ENCODE measurements around the gene ACRV1.
"Not testable (repeated sequence)": the region's sequence is repeated elsewhere in the genome, so short reads cannot be mapped to it uniquely, and the experiment has no call there.

Gene ACRV1

GRCh38 chr11:125680747-125681146 is at the start of gene ACRV1:
ACRV1 (minus strand) TSS chr11:125680847; CDS start chr11:125680780, 67 bp downstream.
- ATAC-seq, result no peak
- Mint-ChIP-seq H3K27me3 (no peaks in the 10 kb centered on the region), H3K27ac (no peak within 1 kb of the TSS), H3K9me3 (no peaks in the 10 kb centered on the region), H3K36me3 (peaks cover 5% of the 10 kb centered on the region), H3K4me3 (no peak within 1 kb of the TSS), H3K4me1 (no peaks in the 10 kb centered on the region)

- H3K27ac Mint-ChIP-seq, result no peak overlapping the region
- H3K4me1 Mint-ChIP-seq, result no peaks in the 10 kb centered on the region
- no peaks in the 10 kb centered on the region for H3K9me3 Mint-ChIP-seq
- no peak for ATAC-seq
- no peak overlapping the region for H3K4me3 Mint-ChIP-seq
- H3K27me3 Mint-ChIP-seq, result peaks cover 12% of the 10 kb centered on the region
- no peaks in the 10 kb centered on the region for H3K36me3 Mint-ChIP-seq
Observed at GRCh38 chr11:125728969-125729368, 48.3 kb upstream of the ACRV1 start.

GRCh38 chr11:125724125-125724524 is 43.5 kb upstream of the ACRV1 start:
- Mint-ChIP-seq H3K4me3 (no peak overlapping the region), H3K36me3 (no peaks in the 10 kb centered on the region), H3K4me1 (no peaks in the 10 kb centered on the region), H3K27me3 (peaks cover 26% of the 10 kb centered on the region), H3K9me3 (peaks cover 3% of the 10 kb centered on the region), H3K27ac (no peak overlapping the region)
- peak; percentile 44 for ATAC-seq

- Mint-ChIP-seq H3K9me3 (peaks cover 3% of the 10 kb centered on the region), H3K4me3 (no peak overlapping the region), H3K4me1 (no peaks in the 10 kb centered on the region), H3K36me3 (no peaks in the 10 kb centered on the region), H3K27ac (no peak overlapping the region), H3K27me3 (peaks cover 23% of the 10 kb centered on the region)
- ATAC-seq, result no peak
Observed at GRCh38 chr11:125720781-125721180, 40.1 kb upstream of the ACRV1 start.

- not testable (repeated sequence) for H3K9me3 Mint-ChIP-seq, H3K36me3 Mint-ChIP-seq, H3K27me3 Mint-ChIP-seq, H3K4me3 Mint-ChIP-seq, H3K27ac Mint-ChIP-seq, ATAC-seq, H3K4me1 Mint-ChIP-seq
Observed at GRCh38 chr11:125704686-125705085, 24.0 kb upstream of the ACRV1 start.

- H3K27me3 Mint-ChIP-seq, result peaks cover 21% of the 10 kb centered on the region
- H3K4me3 Mint-ChIP-seq, result no peak overlapping the region
- no peak overlapping the region for H3K27ac Mint-ChIP-seq
- no peaks in the 10 kb centered on the region for H3K4me1 Mint-ChIP-seq
- ATAC-seq, result peak; percentile 47
- no peaks in the 10 kb centered on the region for H3K36me3 Mint-ChIP-seq
- H3K9me3 Mint-ChIP-seq, result no peaks in the 10 kb centered on the region
Observed at GRCh38 chr11:125701858-125702621, 21.4 kb upstream of the ACRV1 start.

GRCh38 chr11:125701018-125701610 is 20.5 kb upstream of the ACRV1 start:
- Mint-ChIP-seq H3K27ac (no peak overlapping the region), H3K36me3 (no peaks in the 10 kb centered on the region), H3K27me3 (peaks cover 21% of the 10 kb centered on the region), H3K9me3 (no peaks in the 10 kb centered on the region), H3K4me1 (no peaks in the 10 kb centered on the region), H3K4me3 (no peak overlapping the region)
- no peak for ATAC-seq

GRCh38 chr11:125694951-125695350 is 14.3 kb upstream of the ACRV1 start:
- Mint-ChIP-seq H3K27me3 (peaks cover 15% of the 10 kb centered on the region), H3K4me3 (no peak overlapping the region), H3K36me3 (no peaks in the 10 kb centered on the region), H3K9me3 (no peaks in the 10 kb centered on the region), H3K27ac (no peak overlapping the region), H3K4me1 (no peaks in the 10 kb centered on the region)
- no peak for ATAC-seq

- ATAC-seq, result no peak
- Mint-ChIP-seq H3K4me3 (no peak overlapping the region), H3K36me3 (no peaks in the 10 kb centered on the region), H3K27me3 (no peaks in the 10 kb centered on the region), H3K4me1 (no peaks in the 10 kb centered on the region), H3K9me3 (no peaks in the 10 kb centered on the region), H3K27ac (no peak overlapping the region)
Observed at GRCh38 chr11:125692887-125693286, 12.2 kb upstream of the ACRV1 start.

GRCh38 chr11:125690006-125690405 is 9.4 kb upstream of the ACRV1 start:
- Mint-ChIP-seq H3K4me1 (no peaks in the 10 kb centered on the region), H3K4me3 (no peak overlapping the region), H3K27me3 (no peaks in the 10 kb centered on the region)

GRCh38 chr11:125689274-125689859 is 8.7 kb upstream of the ACRV1 start:
- Mint-ChIP-seq H3K27ac (no peak overlapping the region), H3K4me1 (no peaks in the 10 kb centered on the region), H3K9me3 (no peaks in the 10 kb centered on the region), H3K27me3 (no peaks in the 10 kb centered on the region), H3K4me3 (no peak overlapping the region), H3K36me3 (no peaks in the 10 kb centered on the region)
- no peak for ATAC-seq

More at GRCh38 chr11:125690006-125690405, 9.4 kb upstream of the ACRV1 start:
- Mint-ChIP-seq H3K36me3 (no peaks in the 10 kb centered on the region), H3K9me3 (no peaks in the 10 kb centered on the region), H3K27ac (no peak overlapping the region)
- ATAC-seq, result peak; percentile 25

GRCh38 chr11:125688632-125689031 is 8.0 kb upstream of the ACRV1 start:
- Mint-ChIP-seq H3K4me1 (no peaks in the 10 kb centered on the region), H3K27me3 (no peaks in the 10 kb centered on the region), H3K27ac (no peak overlapping the region), H3K36me3 (no peaks in the 10 kb centered on the region), H3K9me3 (no peaks in the 10 kb centered on the region), H3K4me3 (no peak overlapping the region)
- ATAC-seq, result no peak

GRCh38 chr11:125688066-125688465 is 7.4 kb upstream of the ACRV1 start:
- Mint-ChIP-seq H3K4me1 (no peaks in the 10 kb centered on the region), H3K9me3 (no peaks in the 10 kb centered on the region), H3K36me3 (no peaks in the 10 kb centered on the region), H3K27ac (no peak overlapping the region), H3K27me3 (no peaks in the 10 kb centered on the region), H3K4me3 (no peak overlapping the region)
- no peak for ATAC-seq

- Mint-ChIP-seq H3K27me3 (no peaks in the 10 kb centered on the region), H3K4me1 (no peaks in the 10 kb centered on the region), H3K4me3 (no peak overlapping the region), H3K27ac (no peak overlapping the region), H3K36me3 (no peaks in the 10 kb centered on the region), H3K9me3 (no peaks in the 10 kb centered on the region)
- no peak for ATAC-seq
Observed at GRCh38 chr11:125685228-125685627, 4.6 kb upstream of the ACRV1 start.

GRCh38 chr11:125679837-125680236 is 810 bp downstream of the ACRV1 start:
- no peak for ATAC-seq
- Mint-ChIP-seq H3K27me3 (no peaks in the 10 kb centered on the region), H3K36me3 (peaks cover 5% of the 10 kb centered on the region), H3K27ac (no peak overlapping the region), H3K4me3 (no peak overlapping the region), H3K9me3 (no peaks in the 10 kb centered on the region), H3K4me1 (no peaks in the 10 kb centered on the region)

GRCh38 chr11:125679397-125679796 is 1.2 kb downstream of the ACRV1 start:
- H3K36me3 Mint-ChIP-seq, result peaks cover 5% of the 10 kb centered on the region
- H3K9me3 Mint-ChIP-seq, result no peaks in the 10 kb centered on the region
- H3K4me1 Mint-ChIP-seq, result no peaks in the 10 kb centered on the region
- no peaks in the 10 kb centered on the region for H3K27me3 Mint-ChIP-seq
- ATAC-seq, result no peak
- no peak overlapping the region for H3K27ac Mint-ChIP-seq
- H3K4me3 Mint-ChIP-seq, result no peak overlapping the region
